ENCODE results near the gene CAMK1D. TPM values are rescaled to one million over a fixed set of nuclear protein-coding genes. Genes with fewer than 3 reads are reported as not detected.

Gene CAMK1D
- total and polyA plus RNA-seq, 2 donors (not counting 3 experiments of a cell fraction or from before 2014, with no cell fraction given), result 0.37 to 4.2 TPM

- FAIRE-seq (no peak), DNase-seq (ENCODE audit: low read depth, low spot score) (no peak)
- no peaks in the 10 kb centered on the region for H3K36me3 ChIP-seq (ENCODE audit: control insufficient read depth in 2 of 2, extremely low read depth in 1 of 2, insufficient read depth in 2 of 2, low read length in 2 of 2)
- H3K27ac ChIP-seq (ENCODE audit: insufficient read depth, low read depth, low read length), result no peak overlapping the region
- no peaks in the 10 kb centered on the region for H3K9me3 ChIP-seq (replicated peaks; ENCODE audit: control insufficient read depth, insufficient read depth, low read length)
- H3K79me2 ChIP-seq (ENCODE audit: control insufficient read depth, insufficient read depth, low read length), result no peaks in the 10 kb centered on the region
- no peaks in the 10 kb centered on the region for H3K27me3 ChIP-seq (ENCODE audit: control insufficient read depth in 2 of 2, insufficient read depth in 2 of 2, low read length in 2 of 2)
- no peak overlapping the region for H2AFZ ChIP-seq (ENCODE audit: low read depth, low read length)
- no peak overlapping the region for H3K4me2 ChIP-seq (ENCODE audit: insufficient read depth, low read length)
- no peak overlapping the region for H3K9ac ChIP-seq (replicated peaks; ENCODE audit: extremely low read depth, insufficient read depth, low read length)
- ChIA-PET CTCF (interaction anchor here (1.0 to 1.1 kb wide), 2 partner anchors 10 to 14 kb away, joined by 3 to 6 read pairs; no protein-coding TSS in a partner anchor), POLR2A (no interaction called here)
- H3K4me1 ChIP-seq (ENCODE audit: control insufficient read depth, extremely low read depth, insufficient read depth, low read length), result peaks cover 3% of the 10 kb centered on the region
- no peaks in the 10 kb centered on the region for H3K9me1 ChIP-seq (replicated peaks; ENCODE audit: control insufficient read depth, extremely low read depth, insufficient read depth, low read length)
- dilution Hi-C loops (cut with MboI; ENCODE audit: extremely low pct_ligation_motif_present, low sequenced_read_pairs) (no loop called here), intact Hi-C loops (cut with micrococcal nuclease) (no loop called here)
- no peak overlapping the region for H3K4me3 ChIP-seq (replicated peaks in 1 of 3; ENCODE audit: insufficient read depth in 1 of 3, low read depth in 1 of 3, low read length in 3 of 3)
- H4K20me1 ChIP-seq (replicated peaks; ENCODE audit: control insufficient read depth, extremely low read depth, insufficient read depth, low read length), result no peaks in the 10 kb centered on the region
- TF ChIP-seq POLR2A (IDR thresholded peaks at IDR 0.05; ENCODE audit: low read depth, low read length) (no peak), MYC (IDR thresholded peaks at IDR 0.05; ENCODE audit: low read depth, low read length) (no peak), POLR2AphosphoS5 (IDR thresholded peaks at IDR 0.05; ENCODE audit: insufficient read depth, low read depth, low read length) (no peak), FOS (IDR thresholded peaks at IDR 0.05; ENCODE audit: borderline replicate concordance, insufficient read depth, low read length) (no peak), JUN (IDR thresholded peaks at IDR 0.05; ENCODE audit: borderline replicate concordance, insufficient read depth, insufficient read length, low read depth) (no peak), CTCF (IDR thresholded peaks at IDR 0.05; ENCODE audit: extremely low read depth in 1 of 2, insufficient read depth in 1 of 2, low read depth in 1 of 2, low read length in 2 of 2) (no peak), EZH2 (IDR thresholded peaks at IDR 0.05; ENCODE audit: borderline replicate concordance, low read depth, low read length, severe bottlenecking) (no peak), GATA2 (IDR thresholded peaks at IDR 0.05; ENCODE audit: insufficient read depth, insufficient read length, low read depth, low read length) (no peak), MAX (IDR thresholded peaks at IDR 0.05; ENCODE audit: insufficient read depth, insufficient read length) (no peak)
- no TSS peak for BruUV-seq (replicated peaks)
Measured at GRCh38 chr10:12834721-12835120, 485.4 kb downstream of the CAMK1D start.

Measured in endothelial cell of umbilical vein (primary cell).